ENCODE data around the gene SIRT1. TPM values are rescaled to one million over a fixed set of nuclear protein-coding genes. Genes with fewer than 3 reads are reported as not detected.

Gene SIRT1
- total and polyA plus RNA-seq, 2 of the 4 experiments (the other 2 are of a cell fraction) = 9.5 to 12.9 TPM

DNA sequence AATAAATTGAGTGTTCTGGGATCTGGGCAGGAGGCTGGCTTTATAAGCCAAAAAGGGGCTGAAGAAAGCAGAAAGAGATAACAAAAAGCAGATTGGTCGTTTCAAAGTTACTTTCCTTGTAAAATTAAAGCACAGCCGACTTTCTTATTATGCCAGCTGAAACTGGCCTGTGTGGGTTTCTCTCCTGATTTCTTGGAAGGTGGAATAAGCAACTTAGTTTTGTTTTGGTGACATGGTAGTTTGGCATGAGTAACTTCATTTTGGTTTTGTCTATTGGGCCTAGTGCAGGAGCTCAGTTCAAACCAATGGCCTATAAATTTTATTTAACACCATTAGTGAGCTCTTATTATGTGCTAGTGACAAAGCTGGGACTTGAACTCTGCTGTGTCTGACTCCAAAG, 33.3 kb upstream of the SIRT1 start:
- BruUV-seq (replicated peaks) = no TSS peak
- H4K8ac ChIP-seq (ENCODE audit: low read depth in 2 of 2, low read length in 2 of 2) = no peak overlapping the region
- no peaks in the 10 kb centered on the region for H3K9me1 ChIP-seq (ENCODE audit: insufficient read depth, low read length)
- no peak overlapping the region for H3K56ac ChIP-seq (ENCODE audit: extremely low read depth, insufficient read depth, low read length)
- no peak overlapping the region for H2AFZ ChIP-seq (replicated peaks; ENCODE audit: low read length, poor library complexity)
- 0% methylated on average over 1 of the region's 2 CpGs; no CpG with 5 or more reads in 1 of the 2 experiments for WGBS, 2 experiments (ENCODE audit: extremely low coverage in 2 of 2, insufficient read length in 1 of 2)
- intact Hi-C loops (cut with micrococcal nuclease) = loop anchor here (10.0 kb wide), 2 partner anchors 484 to 1044 kb away; partner anchors contain the start of genes HNRNPH3 and PBLD
- in situ Hi-C loops (cut with MboI; ENCODE audit: low sequenced_read_pairs) = loop anchor here (25.0 kb wide), 2 partner anchors 336 to 436 kb away; no protein-coding TSS in a partner anchor
- H2AK9ac ChIP-seq (replicated peaks; ENCODE audit: low read depth, low read length, poor library complexity) = no peak overlapping the region
- ATAC-seq (ENCODE audit: low read depth) (no peak), DNase-seq (no peak)
- no peak overlapping the region for H4K91ac ChIP-seq (ENCODE audit: insufficient read depth, low read depth, low read length)
- H2AK5ac ChIP-seq (ENCODE audit: low read depth, low read length) = no peak overlapping the region
- dilution Hi-C loops (cut with HindIII; ENCODE audit: low sequenced_read_pairs, unreplicated experiment) = no loop called here
- TF ChIP-seq NFE2L2 (IDR thresholded peaks at IDR 0.05; ENCODE audit: low read depth, low read length) (no peak), RFX5 (IDR thresholded peaks at IDR 0.05; ENCODE audit: low read depth, low read length) (no peak), CHD1 (IDR thresholded peaks at IDR 0.05; ENCODE audit: low read depth, low read length) (no peak), FOS (IDR thresholded peaks at IDR 0.05; ENCODE audit: low read depth, low read length) (no peak), CEBPB (IDR thresholded peaks at IDR 0.05; ENCODE audit: low read depth, low read length) (no peak), MXI1 (IDR thresholded peaks at IDR 0.05; ENCODE audit: borderline replicate concordance, low read depth, low read length) (no peak), RAD21 (IDR thresholded peaks at IDR 0.05; ENCODE audit: low read length) (no peak), RCOR1 (IDR thresholded peaks at IDR 0.05; ENCODE audit: insufficient replicate concordance, low read length) (no peak), BHLHE40 (IDR thresholded peaks at IDR 0.05; ENCODE audit: low read depth, low read length) (no peak), ELK1 (IDR thresholded peaks at IDR 0.05; ENCODE audit: borderline replicate concordance, low read depth, low read length) (no peak), SMC3 (IDR thresholded peaks at IDR 0.05; ENCODE audit: low read depth, low read length) (no peak), MAFK (IDR thresholded peaks at IDR 0.05; ENCODE audit: low read depth, low read length) (no peak), MAZ (IDR thresholded peaks at IDR 0.05; ENCODE audit: borderline replicate concordance, low read depth, low read length) (no peak), POLR2A (IDR thresholded peaks at IDR 0.05; ENCODE audit: low read depth, low read length) (no peak), CTCF (conservative IDR thresholded peaks at IDR 0.05; ENCODE audit: low read depth, low read length) (no peak)
- TF ChIP-seq, protein P1, sequence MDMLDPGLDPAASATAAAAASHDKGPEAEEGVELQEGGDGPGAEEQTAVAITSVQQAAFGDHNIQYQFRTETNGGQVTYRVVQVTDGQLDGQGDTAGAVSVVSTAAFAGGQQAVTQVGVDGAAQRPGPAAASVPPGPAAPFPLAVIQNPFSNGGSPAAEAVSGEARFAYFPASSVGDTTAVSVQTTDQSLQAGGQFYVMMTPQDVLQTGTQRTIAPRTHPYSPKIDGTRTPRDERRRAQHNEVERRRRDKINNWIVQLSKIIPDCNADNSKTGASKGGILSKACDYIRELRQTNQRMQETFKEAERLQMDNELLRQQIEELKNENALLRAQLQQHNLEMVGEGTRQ (IDR thresholded peaks at IDR 0.05; ENCODE audit: low read depth, low read length) = no peak
- ChIA-PET POLR2A (ENCODE audit: unreplicated experiment) (no interaction called here), CTCF (no interaction called here)
- no peak overlapping the region for H4K5ac ChIP-seq (ENCODE audit: low read depth, low read length)
- H2BK120ac ChIP-seq (ENCODE audit: low read depth, low read length) = no peak overlapping the region
- H3K23ac ChIP-seq (ENCODE audit: low read depth, low read length) = no peak overlapping the region
- no peak overlapping the region for H3K4me2 ChIP-seq (ENCODE audit: low read depth, low read length)
- H3K79me1 ChIP-seq (ENCODE audit: low read depth in 1 of 2, low read length in 2 of 2) = 0 out of 4 replicates have a peak, but pooled peaks cover 0 to 4% of the 10 kb centered on the region in 2 experiments
- H3K9me3 ChIP-seq (ENCODE audit: control insufficient read depth, insufficient read depth, low read length) = no peaks in the 10 kb centered on the region
- no peaks in the 10 kb centered on the region for H3K27me3 ChIP-seq (ENCODE audit: control insufficient read depth, insufficient read depth, low read length)
- H3K9ac ChIP-seq (ENCODE audit: low read depth, low read length) = no peak overlapping the region
- H2BK5ac ChIP-seq (ENCODE audit: low read depth, low read length, poor library complexity, severe bottlenecking) = no peak overlapping the region
- H3K18ac ChIP-seq (ENCODE audit: low read depth, low read length) = no peak overlapping the region
- no peaks in the 10 kb centered on the region for H3K36me3 ChIP-seq (ENCODE audit: control insufficient read depth, insufficient read depth, low read length)
- no peak overlapping the region for H3K14ac ChIP-seq (replicated peaks; ENCODE audit: low read depth, low read length)
- H3K27ac ChIP-seq (ENCODE audit: insufficient read depth, low read length) = no peak overlapping the region
- no peak overlapping the region for H3K4me3 ChIP-seq (ENCODE audit: insufficient read depth, low read depth, low read length)
- no peak overlapping the region for H2BK15ac ChIP-seq (ENCODE audit: low read depth, low read length)
- no peaks in the 10 kb centered on the region for H4K20me1 ChIP-seq (ENCODE audit: insufficient read depth, low read length)
- H3K4me1 ChIP-seq (ENCODE audit: control insufficient read depth, insufficient read depth, low read length) = no peaks in the 10 kb centered on the region
- H3K4ac ChIP-seq (ENCODE audit: low read depth, low read length) = no peak overlapping the region
- no peak overlapping the region for H2BK20ac ChIP-seq (ENCODE audit: low read depth, low read length)
